GM12865 (cell line): ENCODE measurements around the gene ZNF530.

ENCODE experiments used
- DNase-seq: peaks from one replicate; pipeline ENCODE4 v3.0.0; 2010; ENCODE audit warnings: low read depth
- H3K4me3 ChIP-seq: 2 replicates; pipeline ENCODE4 v1.5.1; 2011; ENCODE audit warnings: mild to moderate bottlenecking, low read depth, low read length, control low read depth
- CTCF ChIP-seq: IDR thresholded peaks from 2 replicates; pipeline ENCODE4 v1.5.1; 2011; ENCODE audit warnings: low read length, control low read depth, low read depth, inconsistent platforms; ENCODE audit not compliant: insufficient read depth; ENCODE audit errors: missing control alignments

The ZNF530 gene

GRCh38 chr19:57633832-57634131 lies 34.1 kb downstream of the ZNF530 start:
- no peak for TF ChIP-seq CTCF
- H3K4me3 ChIP-seq: peak overlapping the region; percentile 78
- no peak for DNase-seq

- no peak for DNase-seq
- TF ChIP-seq CTCF: no peak
- no peak overlapping the region for H3K4me3 ChIP-seq
These were observed 37.7 kb downstream of the ZNF530 start for GRCh38 chr19:57637379-57637778.

GRCh38 chr19:57641715-57642234 lies 42.1 kb downstream of the ZNF530 start:
- no peak for DNase-seq
- no peak overlapping the region for H3K4me3 ChIP-seq
- no peak for TF ChIP-seq CTCF

GRCh38 chr19:57642396-57643046 lies 42.8 kb downstream of the ZNF530 start:
- TF ChIP-seq CTCF: no peak
- DNase-seq: no peak
- H3K4me3 ChIP-seq: no peak overlapping the region

GRCh38 chr19:57643734-57644133 lies 44.0 kb downstream of the ZNF530 start:
- no peak for DNase-seq
- H3K4me3 ChIP-seq: no peak overlapping the region
- TF ChIP-seq CTCF: no peak

GRCh38 chr19:57648331-57649003 lies 48.8 kb downstream of the ZNF530 start:
- H3K4me3 ChIP-seq: no peak overlapping the region
- no peak for TF ChIP-seq CTCF
- no peak for DNase-seq

- no peak overlapping the region for H3K4me3 ChIP-seq
- no peak for DNase-seq
- no peak for TF ChIP-seq CTCF
These were observed 51.9 kb downstream of the ZNF530 start for GRCh38 chr19:57651654-57651996.
